GM21576 (cell line): ENCODE data around the gene FBXL5.

Experiments used
- ATAC-seq: cut with Tn5 transposase; IDR thresholded peaks from one replicate; pipeline ENCODE4 v1.9.1; 2021; ENCODE audit warnings: mild to moderate bottlenecking, moderate library complexity; ENCODE audit not compliant: unreplicated experiment

FBXL5 gene

DNA sequence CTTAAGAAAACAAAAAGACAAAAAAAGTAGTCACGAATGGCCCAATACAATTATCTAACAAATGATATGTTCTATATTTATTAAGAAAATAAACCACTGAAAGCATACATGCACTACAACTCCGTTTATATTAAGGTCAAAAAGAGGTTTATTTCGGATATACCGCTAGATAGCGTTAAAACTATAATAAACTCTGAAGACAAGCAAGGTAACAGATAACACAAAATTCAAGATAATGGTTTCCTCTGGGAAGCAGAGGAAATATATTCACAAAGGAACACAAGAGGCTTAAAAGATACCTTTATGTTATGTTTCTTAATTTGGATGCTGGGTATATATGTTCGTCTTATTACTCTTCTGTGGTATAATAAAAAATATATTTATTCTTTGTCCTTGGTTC, 21.7 kb upstream of the FBXL5 start:
- ATAC-seq: no peak

GRCh38 chr4:15676039-15676438, 20.9 kb upstream of the FBXL5 start:
- ATAC-seq: no peak

DNA sequence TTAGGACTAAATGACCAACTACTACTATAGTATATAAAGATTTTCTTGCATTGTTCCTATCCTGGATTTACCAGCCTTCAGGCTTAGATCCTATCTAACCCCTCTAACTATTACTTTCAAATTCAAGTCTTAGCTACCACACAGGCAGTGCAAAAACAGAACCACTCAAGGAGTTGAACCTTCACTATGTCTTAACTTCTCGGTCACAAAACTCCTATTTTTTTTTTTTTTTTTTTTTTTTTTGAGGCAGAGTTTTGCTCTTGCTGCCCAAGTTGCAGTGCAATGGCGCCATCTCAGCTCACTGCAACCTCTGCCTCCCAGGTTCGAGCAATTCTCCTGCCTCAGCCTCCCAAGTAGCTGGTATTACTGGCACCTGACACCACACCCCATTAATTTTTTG, 20.2 kb upstream of the FBXL5 start:
- ATAC-seq: no peak

GRCh38 chr4:15674926-15675325, 19.8 kb upstream of the FBXL5 start:
- ATAC-seq: no peak

DNA sequence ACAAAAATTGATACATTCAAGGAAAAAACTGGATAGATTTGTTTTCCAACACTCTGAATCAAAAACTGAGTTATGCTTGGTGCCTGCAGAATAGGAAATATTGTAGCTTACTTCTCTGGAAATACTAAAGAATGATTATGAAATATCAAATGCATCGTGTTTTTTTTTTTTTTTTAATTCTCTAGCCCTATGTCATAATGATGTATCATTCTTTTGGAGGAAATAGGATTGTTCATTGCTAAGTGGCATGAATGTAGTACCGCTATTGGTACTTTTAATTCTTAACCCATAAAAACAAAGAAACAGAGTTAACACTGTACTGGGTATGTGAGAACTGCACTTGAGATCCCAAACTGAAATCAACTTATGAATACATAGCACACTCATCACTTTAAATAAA, 18.9 kb upstream of the FBXL5 start:
- no peak for ATAC-seq

DNA sequence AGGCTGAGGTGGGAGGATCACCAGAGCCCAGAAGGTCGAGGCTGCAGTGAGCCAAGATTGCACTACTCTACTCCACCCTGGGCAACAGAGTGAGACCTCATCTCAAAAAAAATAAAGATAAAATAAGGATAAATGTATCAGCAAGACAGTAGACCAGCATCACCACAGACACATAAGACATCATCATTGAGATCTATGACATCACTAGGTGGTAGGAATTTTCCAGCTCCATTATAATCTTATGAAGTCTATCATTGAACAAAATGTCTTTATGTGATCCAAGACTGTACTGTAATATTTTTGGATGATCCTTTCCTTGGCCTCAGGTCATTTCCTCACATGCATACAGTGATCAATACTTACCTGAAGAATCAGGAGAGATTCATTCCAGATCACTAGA, 18.2 kb upstream of the FBXL5 start:
- no peak for ATAC-seq

DNA sequence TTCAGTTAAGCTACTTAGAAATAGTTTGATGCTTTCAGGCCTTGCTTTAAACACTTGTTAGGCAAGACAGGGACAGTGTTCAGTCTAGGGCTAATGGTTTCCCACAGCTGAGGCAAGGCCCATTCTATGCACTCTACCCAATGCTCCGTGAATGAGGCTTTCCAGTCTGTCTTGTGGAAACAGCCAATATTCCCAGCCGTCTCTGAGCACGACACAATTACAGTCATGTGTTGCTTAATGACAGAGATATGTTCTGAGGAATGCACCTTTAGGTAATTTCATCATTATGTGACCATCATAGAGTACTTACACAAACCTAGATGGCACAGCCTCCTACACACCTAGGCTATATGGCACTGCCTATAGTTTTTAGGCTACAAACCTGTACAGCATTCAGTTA, 16.9 kb upstream of the FBXL5 start:
- ATAC-seq: no peak

DNA sequence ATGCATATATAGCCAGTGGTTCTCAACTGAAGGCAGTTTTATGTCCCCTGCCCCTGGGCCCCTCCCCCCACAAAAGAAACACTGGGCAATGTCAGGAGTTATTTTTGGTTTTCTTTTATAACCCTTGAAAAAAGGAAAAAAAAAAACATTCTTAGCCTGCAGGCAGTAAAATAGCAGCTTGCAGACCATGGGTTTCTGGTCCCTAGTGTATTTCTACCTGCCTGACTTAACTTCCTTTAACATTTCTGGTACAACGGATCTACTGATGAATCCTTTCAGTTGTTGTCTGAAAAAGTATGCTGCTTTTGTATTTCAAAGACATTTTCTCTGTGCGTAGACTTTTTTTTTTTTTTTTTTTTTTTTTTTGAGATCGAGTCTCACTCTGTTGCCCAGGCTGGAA, 15.4 kb upstream of the FBXL5 start:
- ATAC-seq: no peak

- no peak for ATAC-seq
Measured at GRCh38 chr4:15668566-15669435, 13.6 kb upstream of the FBXL5 start.

- ATAC-seq: no peak
Measured at GRCh38 chr4:15667006-15667405, 11.8 kb upstream of the FBXL5 start.

DNA sequence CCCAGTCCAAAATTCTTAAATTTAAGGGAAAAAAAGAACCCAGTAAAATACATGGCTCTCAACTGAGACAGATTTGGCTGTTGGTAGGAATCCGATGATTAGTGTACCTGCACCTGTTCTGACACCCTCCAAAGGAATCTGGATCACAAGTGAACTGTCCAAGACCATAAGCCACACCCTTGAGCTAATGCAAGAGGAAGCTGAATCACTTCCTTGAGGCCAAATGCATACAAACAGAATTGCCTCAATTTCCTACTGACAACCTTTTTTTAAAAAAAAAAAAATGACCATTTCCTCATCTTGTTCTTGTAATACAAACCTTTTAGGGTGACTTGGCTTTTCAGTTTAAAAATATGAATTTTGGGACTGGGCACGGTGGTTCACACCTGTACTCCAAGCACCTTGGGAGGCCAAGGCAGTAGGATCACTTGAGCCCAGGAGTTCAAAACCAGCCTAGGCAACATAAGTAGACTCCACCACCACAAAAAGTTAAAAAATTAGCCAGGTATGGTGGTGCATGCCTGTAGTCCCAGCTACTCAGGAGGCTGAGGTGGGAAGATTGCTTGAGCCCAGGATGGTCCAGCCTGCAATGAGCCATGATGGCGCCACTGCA, 10.7 kb upstream of the FBXL5 start:
- no peak for ATAC-seq

- no peak for ATAC-seq
Measured at GRCh38 chr4:15659768-15660570, 4.8 kb upstream of the FBXL5 start.

DNA sequence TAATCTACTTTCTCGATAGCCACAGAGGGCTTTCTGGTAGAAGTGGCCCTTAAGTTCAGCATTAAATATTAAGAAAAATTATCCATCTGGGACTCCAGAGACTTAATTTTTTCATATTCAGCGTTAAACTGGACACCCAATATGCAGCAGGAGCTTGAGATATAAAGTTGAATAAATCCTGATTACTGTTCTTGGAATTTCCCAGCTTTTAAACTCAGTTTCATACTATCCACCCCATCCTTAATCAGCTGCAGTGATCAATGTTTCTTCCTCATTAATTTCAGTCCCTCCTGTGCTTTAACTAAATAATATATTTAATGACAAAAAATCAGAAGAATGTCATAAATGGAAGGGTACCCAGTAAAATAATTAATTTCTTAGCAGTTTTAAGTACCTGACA, 3.6 kb upstream of the FBXL5 start:
- ATAC-seq: no peak

GRCh38 chr4:15658136-15658770, 3.1 kb upstream of the FBXL5 start:
- no peak for ATAC-seq

DNA sequence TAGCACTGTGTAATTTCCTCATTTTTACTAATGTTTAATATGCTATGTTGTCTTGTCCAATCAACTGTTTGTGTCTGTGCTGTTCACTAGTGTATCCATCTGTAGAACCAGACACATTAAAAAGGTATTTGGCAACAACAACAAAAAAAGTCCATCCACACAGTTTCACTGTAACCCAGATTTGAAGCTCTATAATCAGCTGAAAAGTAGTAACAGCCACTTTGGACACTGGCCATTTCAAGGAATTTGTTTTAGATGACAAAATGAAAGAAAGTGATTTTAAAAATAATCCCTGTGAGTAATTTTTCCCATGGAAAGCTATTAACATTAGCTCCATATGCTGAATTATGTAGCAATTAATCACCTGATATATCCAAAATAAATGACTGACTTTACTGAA, 2.2 kb upstream of the FBXL5 start:
- ATAC-seq: no peak

DNA sequence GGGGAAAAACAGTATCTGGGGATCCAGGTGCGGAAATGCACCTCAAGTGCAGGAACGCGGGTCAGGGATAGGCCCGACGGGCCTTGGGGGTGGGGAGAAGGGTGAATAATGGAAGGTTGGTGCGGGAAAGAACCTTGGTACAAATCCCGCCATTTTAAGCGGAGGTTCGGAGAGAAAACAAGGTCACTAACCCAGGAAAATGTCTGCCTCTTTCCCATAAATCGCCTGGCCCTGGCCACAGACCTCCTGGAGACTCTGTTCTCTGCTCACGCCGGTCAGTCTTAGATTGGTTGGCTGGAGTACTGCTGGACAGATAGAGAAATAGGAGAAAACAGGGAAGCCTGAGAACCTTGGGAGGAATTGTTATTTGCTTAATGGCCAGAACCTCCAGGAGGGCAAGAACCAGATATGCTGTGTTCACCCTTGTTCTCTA, 897 bp upstream of the FBXL5 start:
- no peak for ATAC-seq

- peak; percentile 40 for ATAC-seq
Measured at GRCh38 chr4:15654593-15655222, 449 bp downstream of the FBXL5 start.

DNA sequence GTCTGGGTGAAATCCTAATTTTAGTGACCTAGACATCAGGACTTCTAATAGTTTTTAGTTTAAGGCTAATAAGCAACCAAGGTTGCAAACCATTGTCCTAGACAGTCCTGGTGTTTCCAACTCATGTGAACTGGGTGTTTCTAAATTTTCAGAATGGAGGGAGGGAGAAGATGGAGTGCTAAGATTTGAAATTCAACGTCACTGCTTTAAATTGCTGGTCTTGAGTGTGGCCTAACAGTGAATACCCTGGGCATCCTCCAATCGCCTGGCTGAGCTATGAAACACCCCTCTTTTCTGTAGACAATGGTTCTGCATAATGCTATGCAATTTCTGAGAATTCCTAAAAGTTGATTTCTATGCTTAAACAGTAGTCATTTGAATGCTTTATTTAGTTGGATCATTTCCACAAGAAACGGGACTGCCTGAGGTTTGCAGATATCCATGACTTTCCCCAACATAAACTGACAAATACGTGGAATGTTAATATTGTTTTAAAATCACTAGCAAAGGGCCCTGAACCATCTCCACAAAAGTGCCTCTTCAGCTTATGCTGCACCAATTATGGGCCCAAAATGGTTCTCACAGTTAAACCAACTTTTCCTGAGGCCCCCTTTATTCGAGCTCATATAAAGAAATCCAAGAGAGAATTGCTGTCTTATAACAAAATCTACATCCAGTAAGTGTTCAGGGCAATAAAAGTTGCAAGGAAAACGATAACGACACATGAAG, 1.1 kb downstream of the FBXL5 start:
- peak; percentile 20 for ATAC-seq

DNA sequence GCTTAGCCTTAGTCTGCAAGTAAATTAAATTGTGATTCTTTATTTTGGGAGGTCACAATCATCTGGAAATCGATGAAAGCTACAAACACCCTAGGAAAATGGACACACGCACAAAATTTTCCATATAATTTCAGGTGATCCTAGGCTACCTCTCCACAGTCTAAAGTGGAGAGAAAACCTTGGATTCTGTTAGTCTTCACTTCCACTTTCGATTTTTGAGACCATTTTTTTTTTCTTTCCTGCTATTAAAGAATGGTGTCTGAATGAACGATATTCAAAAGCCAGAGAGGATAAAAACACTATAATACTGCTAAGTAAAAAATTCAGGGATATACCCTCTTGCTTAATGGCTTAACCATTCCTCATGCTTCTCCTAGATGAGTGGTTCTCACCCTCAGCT, 1.7 kb downstream of the FBXL5 start:
- ATAC-seq: no peak

DNA sequence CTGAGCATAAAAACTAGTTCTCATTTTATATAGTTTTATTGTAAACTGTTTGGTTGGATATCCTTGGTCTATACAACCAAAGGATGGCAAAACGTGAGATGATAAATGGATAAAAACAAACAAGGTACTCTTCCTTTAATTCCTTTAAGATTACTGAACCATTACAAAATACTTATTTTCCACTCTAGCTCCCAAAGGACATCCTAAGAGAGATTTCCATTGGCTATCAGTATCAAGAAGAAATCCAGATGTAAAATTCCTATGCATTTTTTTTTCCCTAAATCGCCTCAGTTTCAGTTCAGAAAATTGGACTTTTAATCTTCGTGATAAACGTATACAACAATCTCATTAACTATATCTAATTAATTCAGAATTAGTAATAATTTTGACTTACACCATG, 2.3 kb downstream of the FBXL5 start:
- no peak for ATAC-seq
